ENCODE results near the gene TARBP2.

TARBP2 gene

GRCh38 chr12:53499266-53500141 lies 1.6 kb upstream of the TARBP2 start, which contains the start of gene MAP3K12 (continued):
- TF ChIP-seq ZNF561 (tag by site-specific recombination; IDR thresholded peaks at IDR 0.05; ENCODE audit: borderline replicate concordance) (0 out of 2 replicates have a peak, but pooled peaks have one; percentile 25), ZNF776 (tag by site-specific recombination; IDR thresholded peaks at IDR 0.05; ENCODE audit: borderline replicate concordance) (no peak), ZNF843 (tag by site-specific recombination; IDR thresholded peaks at IDR 0.05) (no peak), ZNF335 (tag by site-specific recombination; conservative IDR thresholded peaks at IDR 0.05) (peak; percentile 47; the same call in 1 of the 2 replicates), PRDM10 (tag by site-specific recombination; IDR thresholded peaks at IDR 0.05) (peak; percentile 86), YY2 (tag by site-specific recombination; IDR thresholded peaks at IDR 0.05) (no peak), OSR2 (tag by site-specific recombination; IDR thresholded peaks at IDR 0.05) (no peak), SETDB1 (IDR thresholded peaks at IDR 0.05; ENCODE audit: insufficient read length, low read length) (no peak), EGR2 (tag by site-specific recombination; IDR thresholded peaks at IDR 0.05; ENCODE audit: low read depth) (no peak), KLF16 (tag by site-specific recombination; IDR thresholded peaks at IDR 0.05) (no peak), ZBTB20 (tag by site-specific recombination; IDR thresholded peaks at IDR 0.05) (peak; percentile 7; the same call in 1 of the 2 replicates), ZNF26 (tag by site-specific recombination; IDR thresholded peaks at IDR 0.05) (no peak), ZNF16 (tag by site-specific recombination; IDR thresholded peaks at IDR 0.05; ENCODE audit: low read depth) (no peak), GLIS1 (tag by site-specific recombination; IDR thresholded peaks at IDR 0.05) (peak; percentile 48; the same call in 1 of the 2 replicates), ZNF639 (tag by site-specific recombination; IDR thresholded peaks at IDR 0.05) (no peak), ZBTB26 (tag by site-specific recombination; optimal IDR thresholded peaks at IDR 0.05) (peak; percentile 65), ZNF112 (tag by site-specific recombination; IDR thresholded peaks at IDR 0.05) (no peak), ZBTB17 (tag by site-specific recombination; IDR thresholded peaks at IDR 0.05) (peak; percentile 27; the same call in 1 of the 2 replicates), PRDM1 (tag by site-specific recombination; IDR thresholded peaks at IDR 0.05) (peak; percentile 93), ZBTB11 (tag by site-specific recombination; conservative IDR thresholded peaks at IDR 0.05; ENCODE audit: low read depth) (peak; percentile 35; the same call in 1 of the 2 replicates), ZNF148 (tag by site-specific recombination; IDR thresholded peaks at IDR 0.05; ENCODE audit: borderline replicate concordance) (no peak), ZNF830 (tag by site-specific recombination; IDR thresholded peaks at IDR 0.05; ENCODE audit: low read depth) (no peak), ZNF692 (tag by site-specific recombination; IDR thresholded peaks at IDR 0.05) (peak; percentile 85)

Measured in HEK293 (cell line).